HEK293 (cell line): ENCODE data around the gene RIN3.

ENCODE experiments used
- CTCF ChIA-PET: fragments of 350-600 bp; formaldehyde crosslinking; extraction: SDS; loops from one replicate; lab custom pipeline; 2021; ENCODE audit warnings: antibody characterized with exemption; lab: Yijun Ruan, JAX
- POLR2A ChIA-PET: fragments of 300-600 bp; formaldehyde crosslinking; extraction: SDS; loops from one replicate; lab custom pipeline; 2020; ENCODE audit warnings: antibody characterized with exemption, inconsistent platforms; lab: Yijun Ruan, JAX
- H3K27ac ChIP-seq: fragments of 200-500 bp; sonication (Bioruptor generic); 2 replicates; pipeline ENCODE4 v1.5.1; 2014; ENCODE audit warnings: low read depth, low read length, control low read depth, inconsistent platforms; ENCODE audit errors: extremely low read depth
- H3K36me3 ChIP-seq, 2 experiments: fragments of 200-500 bp in 1 of 2; sonication (Bioruptor generic) in 1 of 2; 1 replicate in 1 of 2; 2 replicates in 1 of 2; pipeline ENCODE4 v1.5.1; 2014 to 2017; ENCODE audit warnings: inconsistent platforms in 2 of 2, low read length in 2 of 2; ENCODE audit not compliant: control insufficient read depth in 2 of 2, insufficient read depth in 1 of 2
- H3K4me1 ChIP-seq: fragments of 200-500 bp; sonication (Bioruptor generic); 2 replicates; pipeline ENCODE4 v1.5.1; 2014; ENCODE audit warnings: mild to moderate bottlenecking, low read length, inconsistent platforms; ENCODE audit not compliant: control insufficient read depth, insufficient read depth
- H3K4me3 ChIP-seq: 2 replicates; pipeline ENCODE4 v1.5.1; 2011; ENCODE audit warnings: low read depth, mild to moderate bottlenecking, control low read depth, low read length, moderate library complexity
- H3K9me3 ChIP-seq: fragments of 200-500 bp; sonication (Bioruptor generic); 2 replicates; pipeline ENCODE4 v1.5.1; 2014; ENCODE audit warnings: low read depth, low read length, inconsistent platforms; ENCODE audit not compliant: control insufficient read depth, insufficient read depth
- EGR2 ChIP-seq: fragments of 450-650 bp; formaldehyde crosslinking; IDR thresholded peaks from 2 replicates; pipeline ENCODE4 v1.5.1; 2016; ENCODE audit warnings: low read depth, missing biosample characterization, missing genetic modification characterization
- FEZF1 ChIP-seq: fragments of 450-650 bp; formaldehyde crosslinking; IDR thresholded peaks from 2 replicates; pipeline ENCODE4 v1.5.1; 2016; ENCODE audit warnings: missing biosample characterization, missing genetic modification characterization
- GFI1B ChIP-seq: fragments of 450-650 bp; formaldehyde crosslinking; IDR thresholded peaks from 2 replicates; pipeline ENCODE4 v1.5.1; 2016; ENCODE audit warnings: missing biosample characterization, missing genetic modification characterization
- GLIS1 ChIP-seq: fragments of 450-650 bp; formaldehyde crosslinking; IDR thresholded peaks from 2 replicates; pipeline ENCODE4 v1.5.1; 2016; ENCODE audit warnings: missing biosample characterization, missing genetic modification characterization
- KLF10 ChIP-seq: fragments of 450-650 bp; IDR thresholded peaks from 2 replicates; pipeline ENCODE4 v1.5.1; 2018; ENCODE audit warnings: missing biosample characterization, mild to moderate bottlenecking, missing genetic modification characterization
- SCRT2 ChIP-seq: fragments of 450-650 bp; formaldehyde crosslinking; IDR thresholded peaks from 2 replicates; pipeline ENCODE4 v1.5.1; 2016; ENCODE audit warnings: missing biosample characterization, missing genetic modification characterization
- ZBTB1 ChIP-seq: fragments of 450-650 bp; formaldehyde crosslinking; IDR thresholded peaks from 2 replicates; pipeline ENCODE4 v1.5.1; 2016; ENCODE audit warnings: missing biosample characterization, missing genetic modification characterization
- ZNF155 ChIP-seq: fragments of 450-650 bp; formaldehyde crosslinking; IDR thresholded peaks from 2 replicates; pipeline ENCODE4 v1.5.1; 2016; ENCODE audit warnings: missing biosample characterization, missing genetic modification characterization
- ZNF394 ChIP-seq: fragments of 450-650 bp; formaldehyde crosslinking; IDR thresholded peaks from 2 replicates; pipeline ENCODE4 v1.5.1; 2016; ENCODE audit warnings: missing biosample characterization, missing genetic modification characterization, mild to moderate bottlenecking, moderate library complexity, borderline replicate concordance
- ZNF514 ChIP-seq: fragments of 450-650 bp; formaldehyde crosslinking; IDR thresholded peaks from 2 replicates; pipeline ENCODE4 v1.5.1; 2016; ENCODE audit warnings: missing biosample characterization, missing genetic modification characterization
- ZNF521 ChIP-seq: fragments of 450-650 bp; formaldehyde crosslinking; IDR thresholded peaks from 2 replicates; pipeline ENCODE4 v1.5.1; 2017; ENCODE audit warnings: missing biosample characterization, mild to moderate bottlenecking, missing genetic modification characterization
- ZNF560 ChIP-seq: fragments of 450-650 bp; formaldehyde crosslinking; IDR thresholded peaks from 2 replicates; pipeline ENCODE4 v1.5.1; 2017; ENCODE audit warnings: missing biosample characterization, missing genetic modification characterization, borderline replicate concordance
- ZNF571 ChIP-seq: fragments of 450-650 bp; formaldehyde crosslinking; IDR thresholded peaks from 2 replicates; pipeline ENCODE4 v1.5.0; 2017; ENCODE audit warnings: missing biosample characterization, missing genetic modification characterization
- ZNF629 ChIP-seq: fragments of 450-650 bp; formaldehyde crosslinking; IDR thresholded peaks from 2 replicates; pipeline ENCODE4 v1.5.1; 2017; ENCODE audit warnings: missing biosample characterization, missing genetic modification characterization
- ZNF654 ChIP-seq: fragments of 450-650 bp; formaldehyde crosslinking; IDR thresholded peaks from 2 replicates; pipeline ENCODE4 v1.5.1; 2016; ENCODE audit warnings: low read depth, missing biosample characterization, missing genetic modification characterization
- ZNF677 ChIP-seq: fragments of 450-650 bp; IDR thresholded peaks from 2 replicates; pipeline ENCODE4 v1.5.0; 2018; ENCODE audit warnings: missing biosample characterization, mild to moderate bottlenecking, missing genetic modification characterization, moderate library complexity
- ZNF76 ChIP-seq: fragments of 450-650 bp; formaldehyde crosslinking; IDR thresholded peaks from 2 replicates; pipeline ENCODE4; 2016; ENCODE audit warnings: low read depth, missing biosample characterization, missing genetic modification characterization, borderline replicate concordance
- ZNF843 ChIP-seq: fragments of 450-650 bp; formaldehyde crosslinking; IDR thresholded peaks from 2 replicates; pipeline ENCODE4 v1.5.1; 2016; ENCODE audit warnings: missing biosample characterization, missing genetic modification characterization
- TF ChIP-seq, protein P1 (sequence below): fragments of 450-650 bp; formaldehyde crosslinking; IDR thresholded peaks from 2 replicates; pipeline ENCODE4 v1.5.1; 2016; ENCODE audit warnings: missing biosample characterization, missing genetic modification characterization
- TF ChIP-seq, protein P2 (sequence below): fragments of 450-650 bp; IDR thresholded peaks from 2 replicates; pipeline ENCODE4 v1.5.1; 2018; ENCODE audit warnings: missing biosample characterization, mild to moderate bottlenecking, missing genetic modification characterization
- TF ChIP-seq, protein P3 (sequence below): fragments of 450-650 bp; formaldehyde crosslinking; IDR thresholded peaks from 2 replicates; pipeline ENCODE4 v1.5.1; 2017; ENCODE audit warnings: missing biosample characterization, missing genetic modification characterization
- TF ChIP-seq, protein P4 (sequence below): fragments of 450-650 bp; formaldehyde crosslinking; IDR thresholded peaks from 2 replicates; pipeline ENCODE4 v1.5.1; 2017; ENCODE audit warnings: missing biosample characterization, missing genetic modification characterization
- TF ChIP-seq, protein P5 (sequence below): fragments of 450-650 bp; formaldehyde crosslinking; IDR thresholded peaks from 2 replicates; pipeline ENCODE4 v1.5.1; 2016; ENCODE audit warnings: missing biosample characterization, missing genetic modification characterization, borderline replicate concordance

Gene RIN3

DNA sequence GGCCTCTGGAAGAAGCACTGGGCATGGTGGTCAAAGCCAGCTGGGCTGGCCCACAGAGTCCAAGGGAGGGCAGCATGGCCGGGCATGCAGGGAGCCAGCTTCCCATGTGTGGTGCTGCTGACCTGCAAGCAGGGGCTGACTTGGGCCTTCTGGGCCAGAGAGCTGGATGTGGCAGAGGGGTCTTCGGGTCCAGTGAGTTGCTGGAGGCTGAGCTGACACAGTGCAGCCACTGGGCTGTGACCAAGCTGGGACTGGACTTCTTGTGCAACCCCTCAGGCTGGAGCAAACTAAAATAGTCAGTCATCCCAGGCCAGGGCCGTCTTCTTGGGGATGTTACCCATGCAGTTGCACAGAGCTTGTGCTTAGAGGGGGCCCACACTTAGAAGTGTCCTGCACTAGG lies 7.3 kb upstream of the RIN3 start:
- no peak for TF ChIP-seq FEZF1 (tag by site-specific recombination)
- TF ChIP-seq, protein P1, sequence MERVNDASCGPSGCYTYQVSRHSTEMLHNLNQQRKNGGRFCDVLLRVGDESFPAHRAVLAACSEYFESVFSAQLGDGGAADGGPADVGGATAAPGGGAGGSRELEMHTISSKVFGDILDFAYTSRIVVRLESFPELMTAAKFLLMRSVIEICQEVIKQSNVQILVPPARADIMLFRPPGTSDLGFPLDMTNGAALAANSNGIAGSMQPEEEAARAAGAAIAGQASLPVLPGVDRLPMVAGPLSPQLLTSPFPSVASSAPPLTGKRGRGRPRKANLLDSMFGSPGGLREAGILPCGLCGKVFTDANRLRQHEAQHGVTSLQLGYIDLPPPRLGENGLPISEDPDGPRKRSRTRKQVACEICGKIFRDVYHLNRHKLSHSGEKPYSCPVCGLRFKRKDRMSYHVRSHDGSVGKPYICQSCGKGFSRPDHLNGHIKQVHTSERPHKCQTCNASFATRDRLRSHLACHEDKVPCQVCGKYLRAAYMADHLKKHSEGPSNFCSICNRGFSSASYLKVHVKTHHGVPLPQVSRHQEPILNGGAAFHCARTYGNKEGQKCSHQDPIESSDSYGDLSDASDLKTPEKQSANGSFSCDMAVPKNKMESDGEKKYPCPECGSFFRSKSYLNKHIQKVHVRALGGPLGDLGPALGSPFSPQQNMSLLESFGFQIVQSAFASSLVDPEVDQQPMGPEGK: no peak
- no peak for TF ChIP-seq ZNF677
- TF ChIP-seq, protein P2, sequence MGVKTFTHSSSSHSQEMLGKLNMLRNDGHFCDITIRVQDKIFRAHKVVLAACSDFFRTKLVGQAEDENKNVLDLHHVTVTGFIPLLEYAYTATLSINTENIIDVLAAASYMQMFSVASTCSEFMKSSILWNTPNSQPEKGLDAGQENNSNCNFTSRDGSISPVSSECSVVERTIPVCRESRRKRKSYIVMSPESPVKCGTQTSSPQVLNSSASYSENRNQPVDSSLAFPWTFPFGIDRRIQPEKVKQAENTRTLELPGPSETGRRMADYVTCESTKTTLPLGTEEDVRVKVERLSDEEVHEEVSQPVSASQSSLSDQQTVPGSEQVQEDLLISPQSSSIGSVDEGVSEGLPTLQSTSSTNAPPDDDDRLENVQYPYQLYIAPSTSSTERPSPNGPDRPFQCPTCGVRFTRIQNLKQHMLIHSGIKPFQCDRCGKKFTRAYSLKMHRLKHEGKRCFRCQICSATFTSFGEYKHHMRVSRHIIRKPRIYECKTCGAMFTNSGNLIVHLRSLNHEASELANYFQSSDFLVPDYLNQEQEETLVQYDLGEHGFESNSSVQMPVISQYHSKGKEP (tag by site-specific recombination): no peak
- TF ChIP-seq ZNF843 (tag by site-specific recombination): no peak
- TF ChIP-seq, protein P3, sequence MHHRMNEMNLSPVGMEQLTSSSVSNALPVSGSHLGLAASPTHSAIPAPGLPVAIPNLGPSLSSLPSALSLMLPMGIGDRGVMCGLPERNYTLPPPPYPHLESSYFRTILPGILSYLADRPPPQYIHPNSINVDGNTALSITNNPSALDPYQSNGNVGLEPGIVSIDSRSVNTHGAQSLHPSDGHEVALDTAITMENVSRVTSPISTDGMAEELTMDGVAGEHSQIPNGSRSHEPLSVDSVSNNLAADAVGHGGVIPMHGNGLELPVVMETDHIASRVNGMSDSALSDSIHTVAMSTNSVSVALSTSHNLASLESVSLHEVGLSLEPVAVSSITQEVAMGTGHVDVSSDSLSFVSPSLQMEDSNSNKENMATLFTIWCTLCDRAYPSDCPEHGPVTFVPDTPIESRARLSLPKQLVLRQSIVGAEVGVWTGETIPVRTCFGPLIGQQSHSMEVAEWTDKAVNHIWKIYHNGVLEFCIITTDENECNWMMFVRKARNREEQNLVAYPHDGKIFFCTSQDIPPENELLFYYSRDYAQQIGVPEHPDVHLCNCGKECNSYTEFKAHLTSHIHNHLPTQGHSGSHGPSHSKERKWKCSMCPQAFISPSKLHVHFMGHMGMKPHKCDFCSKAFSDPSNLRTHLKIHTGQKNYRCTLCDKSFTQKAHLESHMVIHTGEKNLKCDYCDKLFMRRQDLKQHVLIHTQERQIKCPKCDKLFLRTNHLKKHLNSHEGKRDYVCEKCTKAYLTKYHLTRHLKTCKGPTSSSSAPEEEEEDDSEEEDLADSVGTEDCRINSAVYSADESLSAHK (tag by site-specific recombination): no peak
- no peak for TF ChIP-seq ZNF155 (tag by site-specific recombination)
- TF ChIP-seq ZNF76 (tag by site-specific recombination): no peak
- no peak for TF ChIP-seq ZNF521 (tag by site-specific recombination)
- POLR2A ChIA-PET: no interaction called here
- H3K27ac ChIP-seq: no peak overlapping the region
- CTCF ChIA-PET: no interaction called here
- H3K36me3 ChIP-seq: no peaks in the 10 kb centered on the region
- H3K4me1 ChIP-seq: peaks cover under 1% of the 10 kb centered on the region; the same call in 1 of the 2 replicates
- H3K9me3 ChIP-seq: no peaks in the 10 kb centered on the region
- H3K4me3 ChIP-seq: no peak overlapping the region

DNA sequence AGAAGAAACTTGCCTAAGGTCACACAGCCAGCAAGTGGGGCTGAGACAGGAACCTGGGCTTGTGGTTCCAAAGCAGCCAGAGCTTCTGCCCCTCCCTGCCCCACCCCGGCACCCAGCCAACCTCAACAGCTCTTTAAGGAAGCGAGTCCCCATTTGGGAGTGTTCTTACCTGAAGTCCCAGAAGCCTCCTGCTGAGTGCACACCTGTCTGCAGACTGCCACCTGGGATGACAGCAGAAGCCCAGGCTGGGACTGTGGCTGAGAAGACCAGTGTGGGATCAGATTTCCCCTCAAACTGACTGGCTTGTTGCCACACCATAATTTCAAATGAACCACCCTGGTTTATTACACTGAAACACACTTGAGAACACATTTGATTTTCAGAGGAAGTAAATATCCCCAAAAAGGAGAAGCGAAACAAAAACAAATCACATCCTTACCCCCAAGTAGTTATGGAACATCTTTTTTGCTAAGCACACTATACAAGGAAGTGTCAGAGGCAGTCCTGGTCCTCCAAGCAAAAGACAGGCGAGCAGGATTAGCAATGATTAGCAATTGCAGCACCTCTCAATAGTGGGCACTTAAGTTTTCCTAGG lies 6.3 kb upstream of the RIN3 start:
- no peak overlapping the region for H3K4me3 ChIP-seq
- H3K36me3 ChIP-seq: no peaks in the 10 kb centered on the region
- ChIA-PET CTCF (interaction anchor here (0.6 kb wide), 1 partner anchor 48 kb away, joined by 3 read pairs; no protein-coding TSS in a partner anchor), POLR2A (interaction anchor here (0.7 kb wide), 1 partner anchor 9 kb away, joined by 3 read pairs; no protein-coding TSS in a partner anchor)
- no peaks in the 10 kb centered on the region for H3K9me3 ChIP-seq
- peaks cover 5% of the 10 kb centered on the region for H3K4me1 ChIP-seq
- no peak overlapping the region for H3K27ac ChIP-seq
- peak; percentile 17; the same call in 1 of the 2 replicates for TF ChIP-seq FEZF1 (tag by site-specific recombination)
- TF ChIP-seq, protein P2 (tag by site-specific recombination): no peak
- no peak for TF ChIP-seq EGR2 (tag by site-specific recombination)
- TF ChIP-seq ZNF654: no peak
- no peak for TF ChIP-seq ZNF514 (tag by site-specific recombination)
- no peak for TF ChIP-seq ZNF394
- TF ChIP-seq ZNF629 (tag by site-specific recombination): no peak
- TF ChIP-seq GFI1B (tag by site-specific recombination): 0 out of 2 replicates have a peak, but pooled peaks have one; percentile 13
- no peak for TF ChIP-seq ZBTB1 (tag by site-specific recombination)
- peak; percentile 54 for TF ChIP-seq SCRT2
- TF ChIP-seq, protein P4, sequence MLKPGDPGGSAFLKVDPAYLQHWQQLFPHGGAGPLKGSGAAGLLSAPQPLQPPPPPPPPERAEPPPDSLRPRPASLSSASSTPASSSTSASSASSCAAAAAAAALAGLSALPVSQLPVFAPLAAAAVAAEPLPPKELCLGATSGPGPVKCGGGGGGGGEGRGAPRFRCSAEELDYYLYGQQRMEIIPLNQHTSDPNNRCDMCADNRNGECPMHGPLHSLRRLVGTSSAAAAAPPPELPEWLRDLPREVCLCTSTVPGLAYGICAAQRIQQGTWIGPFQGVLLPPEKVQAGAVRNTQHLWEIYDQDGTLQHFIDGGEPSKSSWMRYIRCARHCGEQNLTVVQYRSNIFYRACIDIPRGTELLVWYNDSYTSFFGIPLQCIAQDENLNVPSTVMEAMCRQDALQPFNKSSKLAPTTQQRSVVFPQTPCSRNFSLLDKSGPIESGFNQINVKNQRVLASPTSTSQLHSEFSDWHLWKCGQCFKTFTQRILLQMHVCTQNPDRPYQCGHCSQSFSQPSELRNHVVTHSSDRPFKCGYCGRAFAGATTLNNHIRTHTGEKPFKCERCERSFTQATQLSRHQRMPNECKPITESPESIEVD (tag by site-specific recombination): peak; percentile 52; the same call in 1 of the 2 replicates
- peak; percentile 63 for TF ChIP-seq GLIS1 (tag by site-specific recombination)
- no peak for TF ChIP-seq ZNF560 (tag by site-specific recombination)
- no peak for TF ChIP-seq ZNF571 (tag by site-specific recombination)
- no peak for TF ChIP-seq KLF10
- TF ChIP-seq, protein P5, sequence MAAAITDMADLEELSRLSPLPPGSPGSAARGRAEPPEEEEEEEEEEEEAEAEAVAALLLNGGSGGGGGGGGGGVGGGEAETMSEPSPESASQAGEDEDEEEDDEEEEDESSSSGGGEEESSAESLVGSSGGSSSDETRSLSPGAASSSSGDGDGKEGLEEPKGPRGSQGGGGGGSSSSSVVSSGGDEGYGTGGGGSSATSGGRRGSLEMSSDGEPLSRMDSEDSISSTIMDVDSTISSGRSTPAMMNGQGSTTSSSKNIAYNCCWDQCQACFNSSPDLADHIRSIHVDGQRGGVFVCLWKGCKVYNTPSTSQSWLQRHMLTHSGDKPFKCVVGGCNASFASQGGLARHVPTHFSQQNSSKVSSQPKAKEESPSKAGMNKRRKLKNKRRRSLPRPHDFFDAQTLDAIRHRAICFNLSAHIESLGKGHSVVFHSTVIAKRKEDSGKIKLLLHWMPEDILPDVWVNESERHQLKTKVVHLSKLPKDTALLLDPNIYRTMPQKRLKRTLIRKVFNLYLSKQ (tag by site-specific recombination): no peak
